ENCODE results near the gene GJE1. TPM values are rescaled to one million over a fixed set of nuclear protein-coding genes. Genes with fewer than 3 reads are reported as not detected.
"Not testable (repeated sequence)": the region's sequence is repeated elsewhere in the genome, so short reads cannot be mapped to it uniquely, and the experiment has no call there.

The GJE1 gene
- total and polyA plus RNA-seq, 8 donors: not detected

DNA sequence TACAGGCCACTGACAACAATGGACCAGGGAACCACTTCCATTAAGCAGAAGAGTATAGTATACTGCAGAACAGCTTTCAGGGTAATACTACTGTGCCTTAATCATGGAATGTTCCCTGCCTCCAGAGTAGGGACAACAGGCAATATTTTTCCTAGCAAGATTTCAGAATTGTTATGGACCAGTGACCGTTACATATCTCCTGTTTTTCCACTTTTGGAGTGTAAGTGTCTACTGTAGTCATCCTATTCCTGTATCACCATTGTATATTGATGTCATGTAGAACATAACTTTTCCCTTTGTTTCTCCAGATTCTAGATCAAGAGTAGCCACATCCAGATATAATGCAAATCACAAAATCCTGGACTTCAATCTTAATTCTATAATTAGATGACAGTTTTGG lies 1.9 kb upstream of the GJE1 start:
- intact Hi-C loops (cut with DNase I): no loop called here
- 77 to 81% methylated on average over 1 of the region's 1 CpG for WGBS, 2 donors
- ATAC-seq (no peak), FAIRE-seq (no peak), DNase-seq (no peak)
- Histone ChIP-seq H3K36me3 (no peaks in the 10 kb centered on the region), H3K27ac (no peak overlapping the region), H3K4me3 (no peak overlapping the region), H3K4me1 (no peaks in the 10 kb centered on the region), H3K9me3 (no peaks in the 10 kb centered on the region), H3K27me3 (no peaks in the 10 kb centered on the region)
- TF ChIP-seq, protein P1, sequence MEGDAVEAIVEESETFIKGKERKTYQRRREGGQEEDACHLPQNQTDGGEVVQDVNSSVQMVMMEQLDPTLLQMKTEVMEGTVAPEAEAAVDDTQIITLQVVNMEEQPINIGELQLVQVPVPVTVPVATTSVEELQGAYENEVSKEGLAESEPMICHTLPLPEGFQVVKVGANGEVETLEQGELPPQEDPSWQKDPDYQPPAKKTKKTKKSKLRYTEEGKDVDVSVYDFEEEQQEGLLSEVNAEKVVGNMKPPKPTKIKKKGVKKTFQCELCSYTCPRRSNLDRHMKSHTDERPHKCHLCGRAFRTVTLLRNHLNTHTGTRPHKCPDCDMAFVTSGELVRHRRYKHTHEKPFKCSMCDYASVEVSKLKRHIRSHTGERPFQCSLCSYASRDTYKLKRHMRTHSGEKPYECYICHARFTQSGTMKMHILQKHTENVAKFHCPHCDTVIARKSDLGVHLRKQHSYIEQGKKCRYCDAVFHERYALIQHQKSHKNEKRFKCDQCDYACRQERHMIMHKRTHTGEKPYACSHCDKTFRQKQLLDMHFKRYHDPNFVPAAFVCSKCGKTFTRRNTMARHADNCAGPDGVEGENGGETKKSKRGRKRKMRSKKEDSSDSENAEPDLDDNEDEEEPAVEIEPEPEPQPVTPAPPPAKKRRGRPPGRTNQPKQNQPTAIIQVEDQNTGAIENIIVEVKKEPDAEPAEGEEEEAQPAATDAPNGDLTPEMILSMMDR (IDR thresholded peaks at IDR 0.05): no peak

DNA sequence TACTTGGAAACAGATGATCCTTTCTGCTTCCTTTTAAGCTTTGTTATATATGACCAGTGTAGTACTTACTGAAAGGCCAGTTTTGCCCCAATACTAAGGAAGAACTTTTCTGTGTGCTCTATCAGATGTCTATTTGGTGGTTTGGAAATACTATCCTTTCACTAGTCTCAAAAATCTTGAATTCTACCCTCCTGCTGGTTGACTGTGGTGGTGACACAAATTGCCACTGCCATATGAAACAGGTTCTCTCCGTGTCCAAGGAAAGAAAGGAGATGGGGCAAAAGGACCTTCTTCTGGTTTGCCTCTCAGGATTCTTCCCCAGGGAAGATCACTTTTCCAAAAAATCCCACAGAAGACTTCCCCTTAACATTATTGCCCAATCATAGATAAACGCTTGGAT lies 6.2 kb downstream of the GJE1 start:
- FAIRE-seq (no peak), DNase-seq (no peak), ATAC-seq (no peak)
- Histone ChIP-seq H3K4me1 (no peaks in the 10 kb centered on the region), H3K27ac (no peak overlapping the region), H3K9me3 (no peaks in the 10 kb centered on the region), H3K36me3 (no peaks in the 10 kb centered on the region), H3K4me3 (no peak overlapping the region), H3K27me3 (peaks cover 0 to 5% (median 0%) of the 10 kb centered on the region in 4 donors)
- intact Hi-C loops (cut with DNase I): no loop called here
- TF ChIP-seq, protein P1 (IDR thresholded peaks at IDR 0.05): no peak
- WGBS, 2 donors: 44 to 45% methylated on average over 2 of the region's 2 CpGs

DNA sequence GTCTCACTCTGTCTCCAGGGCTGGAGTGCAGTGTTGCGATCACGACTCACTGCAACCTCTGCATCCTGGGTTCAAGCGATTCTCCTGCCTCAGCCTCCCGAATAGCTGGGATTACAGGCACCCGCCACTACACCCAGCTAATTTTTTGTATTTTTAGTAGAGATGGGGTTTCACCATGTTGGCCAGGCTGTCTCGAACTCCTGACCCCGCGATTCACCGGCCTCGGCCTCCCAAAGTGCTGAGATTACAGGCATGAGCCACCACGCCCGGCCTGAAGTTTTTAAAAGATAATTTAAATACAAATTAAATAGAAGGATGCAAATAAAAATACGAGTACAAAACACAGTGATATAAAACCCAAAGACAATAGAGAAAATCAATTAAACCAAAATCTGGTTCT lies 8.8 kb downstream of the GJE1 start:
- H3K4me3 ChIP-seq; DNase-seq; intact Hi-C loops (cut with DNase I); H3K27ac ChIP-seq; H3K4me1 ChIP-seq; FAIRE-seq; H3K36me3 ChIP-seq; H3K27me3 ChIP-seq; H3K9me3 ChIP-seq; ATAC-seq: not testable (repeated sequence)
- 79 to 88% methylated on average over 13 of the region's 13 CpGs for WGBS, 2 donors

DNA sequence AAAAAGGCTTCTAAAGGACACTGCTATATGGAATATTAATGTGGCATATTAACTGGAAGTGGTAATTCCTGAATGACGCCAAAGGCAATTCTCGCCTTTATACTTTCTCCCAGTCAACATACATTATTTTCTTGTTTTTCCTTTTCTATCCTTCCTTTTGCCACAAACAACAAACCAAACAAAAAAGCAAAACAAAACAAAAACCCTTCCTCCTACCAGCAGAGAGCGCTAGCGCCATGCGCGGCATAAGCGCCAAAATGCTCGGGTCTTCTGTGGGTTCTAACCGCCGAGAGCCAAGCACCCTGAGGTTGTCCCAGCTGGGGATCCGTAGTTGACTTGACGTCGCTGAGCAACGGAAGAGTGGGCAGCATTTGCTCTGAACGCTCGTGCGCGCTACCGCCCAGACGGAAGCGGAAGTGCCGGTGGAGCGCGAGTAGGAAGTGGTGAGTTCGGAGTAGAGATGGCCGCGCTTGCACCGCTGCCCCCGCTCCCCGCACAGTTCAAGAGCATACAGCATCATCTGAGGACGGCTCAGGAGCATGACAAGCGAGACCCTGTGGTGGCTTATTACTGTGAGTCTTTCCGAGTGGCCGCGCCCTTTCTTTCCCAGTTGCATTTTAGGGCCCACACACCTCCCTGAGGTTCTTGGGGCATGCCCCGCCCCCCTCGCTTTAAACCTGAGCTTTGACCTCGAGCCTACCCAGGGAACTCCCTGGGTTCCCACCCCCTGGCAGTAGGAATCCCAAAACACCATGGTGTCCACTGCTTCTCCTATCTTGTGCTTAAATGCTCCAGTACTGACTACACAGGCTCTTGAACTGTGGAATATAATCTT lies 14.3 kb downstream of the GJE1 start, which contains the start of the genes NMBR and VTA1:
Gene NMBR, minus strand, starts transcription at position 295 of the 835 bp plus-strand sequence. CDS start 58,464 bp downstream, outside the sequence.
Gene VTA1, plus strand, starts transcription at position 436 of the 835 bp plus-strand sequence. Its CDS starts 25 bp downstream, at position 461.
- ATAC-seq: peak; percentile 99 to 100 (median 100)
- FAIRE-seq: peak; percentile 97

DNA sequence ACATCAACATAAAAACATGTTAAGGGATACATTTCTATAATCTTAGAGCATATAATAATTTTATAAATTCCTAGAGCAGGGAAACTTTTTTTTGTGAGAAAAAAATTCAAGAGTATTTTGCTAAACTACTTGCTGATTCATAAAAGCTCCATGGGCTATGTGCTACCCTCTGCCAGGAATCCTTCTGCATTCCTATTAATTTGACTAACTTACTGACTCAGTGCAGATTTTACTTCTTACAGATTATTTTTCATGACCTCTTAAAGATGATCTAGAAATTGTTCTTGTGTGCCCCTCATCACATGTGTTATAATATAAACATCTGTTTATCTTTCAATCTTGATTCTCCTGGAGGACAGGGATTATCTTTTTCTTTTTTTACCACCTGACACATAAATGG lies 20.0 kb downstream of the GJE1 start:
- FAIRE-seq: no peak
- Histone ChIP-seq H3K4me3 (no peak overlapping the region), H3K27ac (no peak overlapping the region), H3K36me3 (no peaks in the 10 kb centered on the region), H3K27me3 (no peaks in the 10 kb centered on the region), H3K9me3 (no peaks in the 10 kb centered on the region), H3K4me1 (peaks cover 5 to 20% (median 6%) of the 10 kb centered on the region in 3 donors)
- TF ChIP-seq, protein P1 (IDR thresholded peaks at IDR 0.05): no peak
- DNase-seq: no peak
- no peak for ATAC-seq
- intact Hi-C loops (cut with DNase I): loop anchor here in 1 of 3 donors (10.0 kb wide), 1 partner anchor 232 kb away; no protein-coding TSS in a partner anchor

More for the DNA sequence above, 14.3 kb downstream of the GJE1 start, which contains the start of the genes NMBR and VTA1:
- H3K36me3 ChIP-seq: no peaks in the 10 kb centered on the region
- H3K4me3 ChIP-seq: peak within 1 kb of the TSS; percentile 40 to 95 (median 78)
- TF ChIP-seq, protein P1 (IDR thresholded peaks at IDR 0.05): peak; percentile 55 to 77 (median 70)
- H3K27me3 ChIP-seq: no peaks in the 10 kb centered on the region
- intact Hi-C loops (cut with DNase I): no loop called here
- peaks cover 6 to 16% (median 6%) of the 10 kb centered on the region in 3 donors for H3K4me1 ChIP-seq
- H3K9me3 ChIP-seq: no peaks in the 10 kb centered on the region
- WGBS, 2 donors: 0% methylated on average over 38 of the region's 38 CpGs
- peak within 1 kb of the TSS in 2 of 4 donors; percentile 37 to 46 for H3K27ac ChIP-seq
- DNase-seq: peak; percentile 91 to 98 (median 97)
